ENCODE measurements around the gene INPP4B.

Gene INPP4B

GRCh38 chr4:142324572-142324971 lies 521.5 kb downstream of the INPP4B start:
- TF ChIP-seq POU2F2 (IDR thresholded peaks at IDR 0.05; ENCODE audit: low read depth, low read length) (no peak), POLR2AphosphoS5 (IDR thresholded peaks at IDR 0.05; ENCODE audit: low read depth, low read length) (no peak), PAX5 (IDR thresholded peaks at IDR 0.05; ENCODE audit: insufficient read depth, low read length, severe bottlenecking) (no peak), SPI1 (IDR thresholded peaks at IDR 0.05; ENCODE audit: low read depth, low read length) (no peak), TAF1 (IDR thresholded peaks at IDR 0.05; ENCODE audit: low read depth, low read length) (no peak), POLR2A (IDR thresholded peaks at IDR 0.05; ENCODE audit: low read depth, low read length) (no peak)
- no peak for FAIRE-seq
- no peak for DNase-seq (ENCODE audit: insufficient read length, low spot score)

GRCh38 chr4:142322996-142323395 lies 523.1 kb downstream of the INPP4B start:
- no peak for FAIRE-seq
- TF ChIP-seq PAX5 (IDR thresholded peaks at IDR 0.05; ENCODE audit: insufficient read depth, low read length, severe bottlenecking) = no peak
- no peak for TF ChIP-seq SPI1 (IDR thresholded peaks at IDR 0.05; ENCODE audit: low read depth, low read length)
- no peak for TF ChIP-seq TAF1 (IDR thresholded peaks at IDR 0.05; ENCODE audit: low read depth, low read length)
- no peak for TF ChIP-seq POU2F2 (IDR thresholded peaks at IDR 0.05; ENCODE audit: low read depth, low read length)
- no peak for TF ChIP-seq POLR2AphosphoS5 (IDR thresholded peaks at IDR 0.05; ENCODE audit: low read depth, low read length)
- TF ChIP-seq POLR2A (IDR thresholded peaks at IDR 0.05; ENCODE audit: low read depth, low read length) = no peak

GRCh38 chr4:142318280-142318679 lies 527.8 kb downstream of the INPP4B start:
- no peak for TF ChIP-seq POLR2AphosphoS5 (IDR thresholded peaks at IDR 0.05; ENCODE audit: low read depth, low read length)
- TF ChIP-seq POU2F2 (IDR thresholded peaks at IDR 0.05; ENCODE audit: low read depth, low read length) = no peak
- TF ChIP-seq PAX5 (IDR thresholded peaks at IDR 0.05; ENCODE audit: insufficient read depth, low read length, severe bottlenecking) = no peak
- TF ChIP-seq POLR2A (IDR thresholded peaks at IDR 0.05; ENCODE audit: low read depth, low read length) = no peak
- TF ChIP-seq TAF1 (IDR thresholded peaks at IDR 0.05; ENCODE audit: low read depth, low read length) = no peak
- no peak for TF ChIP-seq SPI1 (IDR thresholded peaks at IDR 0.05; ENCODE audit: low read depth, low read length)
- DNase-seq (ENCODE audit: insufficient read length, low spot score) = no peak
- FAIRE-seq = no peak

More at GRCh38 chr4:142322996-142323395, 523.1 kb downstream of the INPP4B start:
- DNase-seq (ENCODE audit: insufficient read length, low spot score) = no peak

GRCh38 chr4:142316913-142317312 lies 529.2 kb downstream of the INPP4B start:
- no peak for DNase-seq (ENCODE audit: insufficient read length, low spot score)
- TF ChIP-seq PAX5 (IDR thresholded peaks at IDR 0.05; ENCODE audit: insufficient read depth, low read length, severe bottlenecking) (no peak), SPI1 (IDR thresholded peaks at IDR 0.05; ENCODE audit: low read depth, low read length) (no peak), POLR2AphosphoS5 (IDR thresholded peaks at IDR 0.05; ENCODE audit: low read depth, low read length) (no peak), POLR2A (IDR thresholded peaks at IDR 0.05; ENCODE audit: low read depth, low read length) (no peak), TAF1 (IDR thresholded peaks at IDR 0.05; ENCODE audit: low read depth, low read length) (no peak), POU2F2 (IDR thresholded peaks at IDR 0.05; ENCODE audit: low read depth, low read length) (no peak)
- no peak for FAIRE-seq

GRCh38 chr4:142316025-142316424 lies 530.1 kb downstream of the INPP4B start:
- TF ChIP-seq SPI1 (IDR thresholded peaks at IDR 0.05; ENCODE audit: low read depth, low read length) = no peak
- TF ChIP-seq POLR2A (IDR thresholded peaks at IDR 0.05; ENCODE audit: low read depth, low read length) = no peak
- no peak for TF ChIP-seq PAX5 (IDR thresholded peaks at IDR 0.05; ENCODE audit: insufficient read depth, low read length, severe bottlenecking)
- no peak for TF ChIP-seq POLR2AphosphoS5 (IDR thresholded peaks at IDR 0.05; ENCODE audit: low read depth, low read length)
- no peak for TF ChIP-seq TAF1 (IDR thresholded peaks at IDR 0.05; ENCODE audit: low read depth, low read length)
- no peak for TF ChIP-seq POU2F2 (IDR thresholded peaks at IDR 0.05; ENCODE audit: low read depth, low read length)
- FAIRE-seq = no peak

GRCh38 chr4:142314686-142315085 lies 531.4 kb downstream of the INPP4B start:
- DNase-seq (ENCODE audit: insufficient read length, low spot score) (no peak), FAIRE-seq (no peak)
- TF ChIP-seq PAX5 (IDR thresholded peaks at IDR 0.05; ENCODE audit: insufficient read depth, low read length, severe bottlenecking) = no peak
- TF ChIP-seq POU2F2 (IDR thresholded peaks at IDR 0.05; ENCODE audit: low read depth, low read length) = no peak
- no peak for TF ChIP-seq SPI1 (IDR thresholded peaks at IDR 0.05; ENCODE audit: low read depth, low read length)
- TF ChIP-seq TAF1 (IDR thresholded peaks at IDR 0.05; ENCODE audit: low read depth, low read length) = no peak
- TF ChIP-seq POLR2AphosphoS5 (IDR thresholded peaks at IDR 0.05; ENCODE audit: low read depth, low read length) = no peak
- TF ChIP-seq POLR2A (IDR thresholded peaks at IDR 0.05; ENCODE audit: low read depth, low read length) = no peak

More at GRCh38 chr4:142316025-142316424, 530.1 kb downstream of the INPP4B start:
- DNase-seq (ENCODE audit: insufficient read length, low spot score) = no peak

GRCh38 chr4:142314247-142314646 lies 531.9 kb downstream of the INPP4B start:
- DNase-seq (ENCODE audit: insufficient read length, low spot score) (no peak), FAIRE-seq (no peak)
- TF ChIP-seq SPI1 (IDR thresholded peaks at IDR 0.05; ENCODE audit: low read depth, low read length) (no peak), POLR2A (IDR thresholded peaks at IDR 0.05; ENCODE audit: low read depth, low read length) (no peak), PAX5 (IDR thresholded peaks at IDR 0.05; ENCODE audit: insufficient read depth, low read length, severe bottlenecking) (no peak), POU2F2 (IDR thresholded peaks at IDR 0.05; ENCODE audit: low read depth, low read length) (no peak), POLR2AphosphoS5 (IDR thresholded peaks at IDR 0.05; ENCODE audit: low read depth, low read length) (no peak), TAF1 (IDR thresholded peaks at IDR 0.05; ENCODE audit: low read depth, low read length) (no peak)

- no peak for FAIRE-seq
- no peak for DNase-seq (ENCODE audit: insufficient read length, low spot score)
- TF ChIP-seq POLR2AphosphoS5 (IDR thresholded peaks at IDR 0.05; ENCODE audit: low read depth, low read length) (no peak), PAX5 (IDR thresholded peaks at IDR 0.05; ENCODE audit: insufficient read depth, low read length, severe bottlenecking) (no peak), POU2F2 (IDR thresholded peaks at IDR 0.05; ENCODE audit: low read depth, low read length) (no peak), POLR2A (IDR thresholded peaks at IDR 0.05; ENCODE audit: low read depth, low read length) (no peak), TAF1 (IDR thresholded peaks at IDR 0.05; ENCODE audit: low read depth, low read length) (no peak), SPI1 (IDR thresholded peaks at IDR 0.05; ENCODE audit: low read depth, low read length) (no peak)
Measured at GRCh38 chr4:142312391-142312790, 533.7 kb downstream of the INPP4B start.

- FAIRE-seq (no peak), DNase-seq (ENCODE audit: insufficient read length, low spot score) (no peak)
- no peak for TF ChIP-seq PAX5 (IDR thresholded peaks at IDR 0.05; ENCODE audit: insufficient read depth, low read length, severe bottlenecking)
- no peak for TF ChIP-seq POLR2A (IDR thresholded peaks at IDR 0.05; ENCODE audit: low read depth, low read length)
Measured at GRCh38 chr4:142311916-142312315, 534.2 kb downstream of the INPP4B start.

- FAIRE-seq (no peak), DNase-seq (ENCODE audit: insufficient read length, low spot score) (no peak)
- no peak for TF ChIP-seq POU2F2 (IDR thresholded peaks at IDR 0.05; ENCODE audit: low read depth, low read length)
- TF ChIP-seq PAX5 (IDR thresholded peaks at IDR 0.05; ENCODE audit: insufficient read depth, low read length, severe bottlenecking) = no peak
- TF ChIP-seq POLR2A (IDR thresholded peaks at IDR 0.05; ENCODE audit: low read depth, low read length) = no peak
- TF ChIP-seq SPI1 (IDR thresholded peaks at IDR 0.05; ENCODE audit: low read depth, low read length) = no peak
- no peak for TF ChIP-seq POLR2AphosphoS5 (IDR thresholded peaks at IDR 0.05; ENCODE audit: low read depth, low read length)
Measured at GRCh38 chr4:142309772-142310171, 536.3 kb downstream of the INPP4B start.

All from GM12891 (cell line).